ENCODE data around the gene KIF23. TPM values are rescaled to one million over a fixed set of nuclear protein-coding genes. Genes with fewer than 3 reads are reported as not detected.

Gene KIF23
- total RNA-seq, 4 donors from 2014 or later: 2.6 to 39.3 (median 4.3) TPM

GRCh38 chr15:69493406-69493805 is 79.3 kb downstream of the KIF23 start:
- no peaks in the 10 kb centered on the region for H3K36me3 ChIP-seq
- H3K27me3 ChIP-seq: no peaks in the 10 kb centered on the region
- no peak overlapping the region for H3K4me3 ChIP-seq
- peaks cover 5 to 8% of the 10 kb centered on the region in 2 donors for H3K4me1 ChIP-seq
- H3K9me3 ChIP-seq: no peaks in the 10 kb centered on the region
- no peak overlapping the region for H3K27ac ChIP-seq
- intact Hi-C loops (cut with DNase I; ENCODE audit: low total_unique reads): no loop called here
- TF ChIP-seq CTCF (IDR thresholded peaks at IDR 0.05) (no peak), POLR2A (IDR thresholded peaks at IDR 0.05) (no peak)
- DNase-seq: no peak

- Histone ChIP-seq H3K27me3 (no peaks in the 10 kb centered on the region), H3K36me3 (no peaks in the 10 kb centered on the region), H3K27ac (no peak overlapping the region), H3K4me1 (no peaks in the 10 kb centered on the region), H3K9me3 (no peaks in the 10 kb centered on the region), H3K4me3 (no peak overlapping the region)
- TF ChIP-seq POLR2A (IDR thresholded peaks at IDR 0.05) (no peak), CTCF (IDR thresholded peaks at IDR 0.05) (no peak)
- DNase-seq: no peak
- intact Hi-C loops (cut with DNase I; ENCODE audit: low total_unique reads): no loop called here
Observed at GRCh38 chr15:69496001-69496400, 81.9 kb downstream of the KIF23 start.

- no peaks in the 10 kb centered on the region for H3K36me3 ChIP-seq
- H3K4me3 ChIP-seq: no peak overlapping the region
- no peak overlapping the region for H3K27ac ChIP-seq
- TF ChIP-seq CTCF (IDR thresholded peaks at IDR 0.05) (no peak), POLR2A (IDR thresholded peaks at IDR 0.05) (no peak)
- H3K4me1 ChIP-seq: no peaks in the 10 kb centered on the region
- intact Hi-C loops (cut with DNase I; ENCODE audit: low total_unique reads): no loop called here
- no peak for DNase-seq
- H3K9me3 ChIP-seq: no peaks in the 10 kb centered on the region
- no peaks in the 10 kb centered on the region for H3K27me3 ChIP-seq
Observed at GRCh38 chr15:69497076-69497475, 82.9 kb downstream of the KIF23 start.

GRCh38 chr15:69497667-69498066 is 83.5 kb downstream of the KIF23 start:
- no peak overlapping the region for H3K27ac ChIP-seq
- no peaks in the 10 kb centered on the region for H3K9me3 ChIP-seq
- no peak for DNase-seq
- H3K4me3 ChIP-seq: no peak overlapping the region
- no peaks in the 10 kb centered on the region for H3K4me1 ChIP-seq
- H3K27me3 ChIP-seq: no peaks in the 10 kb centered on the region
- intact Hi-C loops (cut with DNase I; ENCODE audit: low total_unique reads): no loop called here
- TF ChIP-seq POLR2A (IDR thresholded peaks at IDR 0.05) (no peak), CTCF (IDR thresholded peaks at IDR 0.05) (no peak)
- H3K36me3 ChIP-seq: no peaks in the 10 kb centered on the region

Small RNA genes lying within 50 kb of the gene (small RNA-seq; reads per million reads assigned to genes)
- not detected for gene RF00012

Other genes with a start within 250 kb of the KIF23 start
- under 1 TPM in 2 of 4 donors, not detected in 2; 0.28 to 0.61 TPM for gene PAQR5, start 115.4 kb upstream of the KIF23 start, total RNA-seq
- 1,000 to 10,000 TPM in 3 of 4 donors, 10 to 100 TPM in 1; 61.5 to 2,786 (median 1,440) TPM for gene RPLP1, start 38.5 kb downstream of the KIF23 start, total RNA-seq

Data from uterus (tissue), 4 donors.